ENCODE measurements around the gene GRB10.
A peak's percentile ranks its signal among the peaks of the same experiment; 100 is the strongest.

The GRB10 gene

DNA sequence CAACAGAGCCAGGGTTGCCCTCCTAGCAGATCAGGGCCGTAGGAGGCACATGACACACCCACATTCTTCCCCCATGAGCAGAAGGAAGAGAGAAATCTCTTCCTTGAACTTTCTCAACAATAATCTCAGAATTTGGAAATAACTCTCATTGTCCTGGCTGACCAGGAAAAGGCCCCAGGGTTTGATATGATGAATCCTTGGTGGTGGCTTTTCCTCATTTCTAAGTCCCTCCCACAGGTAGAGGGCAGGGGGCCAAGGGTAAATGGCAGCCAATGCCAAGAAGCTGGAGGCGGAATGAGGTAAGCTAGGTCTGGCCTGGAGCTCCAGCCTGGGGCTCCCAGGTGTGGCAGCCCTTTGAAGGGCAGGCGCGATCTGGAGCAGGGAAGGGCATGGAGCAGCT is 67.8 kb downstream of the GRB10 start:
- DNase-seq = no peak

DNA sequence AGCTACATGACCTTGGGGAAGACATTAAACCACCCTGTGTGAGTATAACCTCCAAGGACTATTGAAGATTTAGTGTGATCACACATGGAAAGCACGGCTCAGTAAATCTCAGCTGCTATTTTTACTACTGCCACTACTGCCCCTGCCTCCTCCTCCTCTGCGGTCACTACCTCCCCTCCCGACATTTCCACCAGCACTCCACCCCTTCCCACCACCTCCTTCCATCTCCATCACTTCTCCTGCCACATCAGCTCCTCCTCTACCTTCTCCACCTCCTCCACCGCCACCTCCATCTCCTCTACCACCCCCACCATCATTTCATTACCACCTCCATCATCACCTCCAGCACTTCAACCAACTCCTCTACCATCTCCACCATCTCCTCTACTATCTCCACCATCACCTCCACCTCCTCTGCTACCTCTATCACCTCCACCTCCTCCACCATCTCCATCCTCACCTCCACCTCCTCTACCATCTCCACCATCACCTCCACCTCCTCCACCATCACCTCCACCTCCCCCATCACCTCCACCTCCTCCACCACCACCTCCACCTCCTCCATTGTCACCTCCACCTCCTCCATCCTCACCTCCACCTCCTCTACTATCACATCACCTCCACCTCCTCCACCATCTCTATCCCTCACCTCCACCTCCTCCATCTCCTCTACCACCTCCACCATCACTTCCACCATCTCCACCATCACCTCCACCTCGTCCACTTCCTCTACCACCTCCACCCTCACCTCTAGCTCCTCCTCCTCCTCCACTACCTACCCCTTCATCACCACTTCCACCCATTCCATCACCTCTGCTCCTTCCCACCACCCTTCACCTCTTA is 69.4 kb downstream of the GRB10 start:
- no peak for DNase-seq

DNA sequence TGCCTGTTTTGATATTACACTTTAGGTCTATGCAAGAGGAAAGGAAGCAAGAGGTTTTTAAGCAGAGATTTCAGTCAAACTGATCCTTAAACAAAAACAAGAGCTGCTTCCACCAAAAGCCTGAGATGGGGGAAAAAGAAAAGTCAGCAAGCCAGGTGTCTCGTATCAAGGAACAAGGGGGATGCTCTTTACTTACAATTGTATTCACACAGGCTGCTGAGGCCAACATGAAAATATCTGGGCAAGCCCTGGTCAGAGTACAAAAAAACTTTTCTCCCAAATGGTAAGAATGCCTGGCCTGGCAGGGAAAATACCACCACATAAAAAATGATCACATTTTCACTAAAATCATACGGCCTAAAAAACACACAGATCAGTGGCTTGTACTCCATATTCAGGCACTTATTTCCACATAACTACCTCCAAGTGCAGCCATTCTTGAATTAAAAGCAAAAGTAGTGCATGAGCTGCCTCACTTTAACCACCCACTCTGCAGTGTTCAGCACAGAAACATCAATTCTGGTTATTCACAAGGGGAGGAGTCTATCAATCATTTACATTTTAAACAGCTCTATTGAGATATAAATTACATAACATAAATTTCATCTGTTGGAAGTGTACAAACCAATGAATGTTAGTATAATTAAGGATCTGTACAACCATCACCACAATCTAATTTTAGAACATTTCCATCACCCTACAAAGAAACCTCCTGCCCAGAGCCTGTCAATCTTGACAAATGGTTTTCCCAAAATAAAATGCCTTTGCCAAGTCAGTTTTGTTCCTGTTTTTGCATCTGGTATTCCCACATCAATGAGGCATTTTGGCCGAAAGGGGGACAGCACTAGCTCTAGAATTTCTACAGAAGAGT is 70.2 kb downstream of the GRB10 start:
- DNase-seq = peak; percentile 25

DNA sequence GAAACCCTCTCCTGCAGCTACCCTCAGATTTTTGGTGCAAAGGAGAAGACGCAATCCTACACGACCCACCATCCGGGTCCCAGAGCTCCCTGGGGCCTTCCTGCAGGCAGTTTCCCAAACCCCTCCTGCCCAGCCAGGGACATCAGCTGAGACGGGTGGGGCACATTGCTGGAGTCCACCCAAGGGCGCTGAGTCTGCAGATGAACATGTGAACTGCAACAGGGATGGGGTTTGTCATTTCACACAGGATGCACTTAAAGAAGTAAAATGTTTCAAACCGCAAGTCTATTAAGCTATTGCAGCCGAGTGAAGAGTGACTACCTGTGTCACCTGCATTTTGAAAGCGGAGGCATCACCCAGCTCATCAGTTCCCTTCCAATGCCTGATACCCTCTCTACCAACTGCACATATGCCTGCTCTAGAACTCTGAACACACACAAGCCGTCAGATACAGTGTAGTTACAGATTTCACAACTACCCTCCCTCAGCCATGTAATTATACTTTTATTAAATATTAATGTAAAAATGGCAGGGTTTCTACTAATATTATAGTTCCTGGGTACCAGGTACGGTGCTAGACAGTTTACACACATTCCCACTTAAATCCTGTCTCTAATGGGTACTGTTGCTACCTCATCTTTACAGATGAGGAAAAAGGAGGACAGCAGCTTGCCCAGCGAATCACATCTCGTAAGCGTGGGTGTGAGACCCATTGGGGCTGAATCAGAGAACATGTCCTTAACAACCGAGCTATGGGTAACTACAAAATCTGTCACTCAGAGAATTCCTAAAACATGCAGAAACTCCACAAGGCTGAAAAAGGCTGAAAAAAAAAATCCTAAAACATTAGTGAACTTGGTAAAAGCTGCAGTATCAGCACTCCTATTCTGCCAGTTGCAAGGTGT is 71.2 kb downstream of the GRB10 start:
- DNase-seq = peak; percentile 15

DNA sequence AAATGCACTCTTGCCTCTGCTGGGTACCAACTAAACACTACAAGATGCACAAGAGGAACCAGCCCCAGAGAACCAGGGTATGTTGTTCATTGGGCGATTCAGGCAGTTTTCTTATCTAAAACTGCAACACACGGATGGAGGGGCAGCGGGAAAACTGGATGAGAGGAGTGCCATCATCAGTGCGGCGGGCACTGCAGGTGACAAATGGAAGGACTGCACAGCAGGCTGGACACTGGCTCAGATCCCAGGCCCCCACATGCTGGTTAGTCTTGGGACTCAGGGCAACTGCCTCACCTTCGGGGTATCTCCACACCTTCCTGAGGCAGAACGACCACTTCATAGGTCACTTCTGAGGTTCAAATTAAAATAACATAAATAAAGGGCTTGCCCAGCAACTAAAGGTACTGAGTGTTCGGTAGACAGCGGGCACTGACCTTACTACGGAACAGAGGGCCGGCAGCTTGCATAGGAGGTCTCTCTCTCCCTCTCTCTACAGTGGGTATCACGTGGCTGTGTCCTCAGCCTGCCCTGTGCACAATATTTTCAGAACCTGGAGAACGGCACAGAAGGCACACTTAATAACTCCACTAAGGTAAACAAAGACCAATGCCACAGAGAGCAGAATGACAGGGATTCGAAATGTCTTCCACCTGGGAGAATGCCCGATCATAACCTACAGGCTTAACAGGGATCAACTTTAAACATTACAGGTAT is 72.1 kb downstream of the GRB10 start:
- DNase-seq = no peak

DNA sequence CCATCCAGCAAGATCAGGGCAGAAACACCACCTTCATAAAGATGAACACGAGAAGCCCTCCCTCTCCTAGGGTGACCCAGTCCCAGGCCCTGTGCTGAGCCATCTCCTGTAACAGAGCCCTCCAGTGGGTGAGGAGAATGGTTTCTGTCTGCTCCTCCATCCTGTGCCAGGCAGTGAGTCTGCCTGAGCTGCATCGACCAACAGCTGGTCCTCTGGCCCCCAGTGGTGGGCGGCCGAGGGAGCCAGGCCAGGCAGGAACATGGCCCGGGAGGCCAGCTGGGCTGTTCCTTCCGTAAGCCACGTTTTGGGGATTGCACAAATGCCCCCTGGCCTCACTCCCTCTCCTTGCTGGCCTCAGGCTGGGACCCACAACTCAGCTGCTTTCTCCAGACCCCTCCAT is 73.5 kb downstream of the GRB10 start:
- no peak for DNase-seq

DNA sequence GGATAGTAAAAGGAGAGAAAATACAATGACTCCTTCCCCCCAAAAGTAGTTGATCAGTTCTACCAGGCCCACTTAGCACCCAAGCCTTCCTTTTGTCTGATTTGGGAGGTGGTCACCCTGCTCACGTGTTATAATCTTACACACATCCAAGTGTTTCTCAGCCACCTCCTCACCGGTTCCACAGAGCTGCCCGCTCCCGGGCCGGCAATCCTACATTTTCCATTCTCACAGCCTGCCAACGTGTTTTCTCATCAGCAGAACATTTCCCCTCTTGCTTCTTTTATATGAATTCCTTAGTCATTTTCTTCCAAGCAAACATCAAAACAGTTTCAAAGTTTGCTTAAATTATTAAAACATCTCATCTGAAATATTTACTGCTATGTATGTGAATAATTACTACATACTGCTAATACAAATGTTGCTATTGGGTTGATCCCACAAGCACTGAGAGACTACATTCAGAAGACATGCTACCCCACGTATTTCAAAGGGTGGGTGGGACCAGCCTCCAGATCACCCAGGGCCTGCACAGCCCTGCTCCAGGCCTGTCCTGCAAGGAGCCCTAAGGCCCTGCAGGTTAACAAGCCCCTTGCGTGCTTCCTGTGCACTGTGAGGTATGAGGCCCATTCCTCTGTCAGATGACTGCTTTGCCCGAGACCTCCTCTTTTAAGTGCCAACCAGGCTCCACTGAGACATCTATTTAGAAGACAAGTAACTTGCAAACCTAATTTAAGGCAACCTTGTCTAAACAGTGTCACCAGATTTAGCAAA is 75.3 kb downstream of the GRB10 start:
- no peak for DNase-seq

DNA sequence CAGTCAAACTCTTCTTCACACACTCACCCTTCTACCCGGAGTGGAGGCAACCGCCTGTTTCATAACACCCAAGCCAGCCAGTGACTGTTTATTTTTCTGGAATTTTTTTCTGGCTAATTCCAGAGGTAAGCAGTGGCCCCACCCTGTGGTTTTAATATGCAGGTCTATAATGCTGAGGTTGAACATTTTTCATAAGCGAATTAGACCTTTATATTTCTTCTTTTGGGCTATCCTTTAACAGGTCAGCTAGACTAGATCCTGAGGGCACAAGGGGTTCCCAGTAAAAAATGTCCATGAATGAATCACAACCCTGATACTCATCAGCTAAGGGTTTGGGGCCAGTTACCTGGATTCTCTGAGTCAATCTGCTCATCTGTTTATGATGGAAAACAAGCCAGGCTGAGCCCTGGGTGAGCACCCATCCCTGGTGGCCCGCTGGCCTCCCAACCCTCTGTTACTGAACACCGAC is 76.2 kb downstream of the GRB10 start:
- DNase-seq = no peak

DNA sequence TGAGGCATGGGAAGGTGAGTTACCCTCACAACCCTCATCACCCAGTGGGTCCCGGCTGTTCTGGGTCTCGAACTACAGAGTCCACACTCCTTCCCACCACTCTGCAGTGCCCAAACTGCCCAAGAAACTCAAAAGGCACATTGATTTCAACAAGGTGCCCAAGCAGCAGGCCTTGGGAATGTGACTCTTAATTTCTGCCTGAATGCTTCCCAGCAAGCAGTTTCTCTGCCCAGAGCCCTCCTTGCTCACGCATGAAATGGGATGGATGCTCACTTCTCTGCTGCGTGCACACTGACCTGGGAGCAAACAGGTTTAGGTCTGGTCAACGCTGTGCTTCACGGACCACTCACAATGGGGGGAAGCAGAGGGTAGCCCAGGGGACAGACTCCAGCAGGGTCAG is 77.9 kb downstream of the GRB10 start:
- no peak for DNase-seq

DNA sequence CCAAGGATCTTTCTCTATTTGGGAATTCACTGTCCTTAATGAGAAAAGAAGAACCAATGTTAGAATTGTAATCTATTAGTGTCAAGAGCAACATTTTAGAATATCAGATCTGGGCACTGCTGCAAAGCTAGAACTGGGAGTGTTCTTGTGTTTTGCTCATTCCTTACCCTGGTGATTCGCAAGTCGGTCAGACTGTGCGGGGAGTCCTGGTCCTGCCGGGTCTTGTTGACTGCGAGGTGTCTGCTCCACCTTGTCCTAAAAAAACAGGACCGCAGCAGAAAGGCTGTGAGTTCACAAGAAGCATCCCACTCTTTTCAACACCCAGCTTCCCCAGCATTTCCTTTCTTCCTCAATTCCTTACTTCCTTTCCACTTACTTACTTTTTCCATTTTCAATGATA is 79.0 kb downstream of the GRB10 start:
- DNase-seq = no peak

DNA sequence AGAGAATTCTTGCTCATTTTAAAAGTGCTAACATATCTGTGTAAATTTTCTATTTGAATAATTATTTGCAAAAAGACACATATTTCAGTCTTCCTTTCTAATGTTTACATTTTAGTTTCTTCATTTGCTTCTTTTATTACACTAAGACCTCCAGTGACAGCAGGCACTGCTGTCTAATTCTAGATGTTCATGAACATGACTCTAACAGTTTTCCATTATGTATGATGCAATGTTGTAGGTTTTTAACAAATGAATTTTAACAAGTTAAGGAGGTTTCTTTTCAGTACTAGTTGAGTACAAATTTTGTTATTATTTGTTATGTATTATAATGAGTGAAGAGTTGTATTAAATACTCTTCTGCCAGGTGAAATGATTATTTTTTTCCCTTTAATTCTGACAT is 83.6 kb downstream of the GRB10 start:
- no peak for DNase-seq

DNA sequence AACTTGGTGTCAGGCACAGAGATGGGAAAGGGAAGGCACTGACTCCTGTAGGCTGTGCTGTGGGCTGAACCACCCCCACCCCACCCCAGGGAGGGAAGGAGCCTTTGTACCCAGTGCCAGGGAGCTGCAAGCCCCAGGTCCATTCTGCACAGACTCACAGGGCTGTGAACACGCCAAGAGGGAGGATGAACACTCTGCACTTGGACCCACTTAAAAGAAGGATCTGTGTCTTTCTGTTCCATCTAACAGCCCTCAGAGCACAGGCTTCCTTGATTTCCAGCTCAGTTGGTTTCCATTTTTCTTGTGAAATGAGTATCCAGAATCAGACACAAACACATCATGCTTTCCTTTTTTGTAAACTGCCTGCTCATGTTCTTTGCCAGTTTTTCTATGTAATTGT is 84.9 kb downstream of the GRB10 start:
- DNase-seq = no peak

DNA sequence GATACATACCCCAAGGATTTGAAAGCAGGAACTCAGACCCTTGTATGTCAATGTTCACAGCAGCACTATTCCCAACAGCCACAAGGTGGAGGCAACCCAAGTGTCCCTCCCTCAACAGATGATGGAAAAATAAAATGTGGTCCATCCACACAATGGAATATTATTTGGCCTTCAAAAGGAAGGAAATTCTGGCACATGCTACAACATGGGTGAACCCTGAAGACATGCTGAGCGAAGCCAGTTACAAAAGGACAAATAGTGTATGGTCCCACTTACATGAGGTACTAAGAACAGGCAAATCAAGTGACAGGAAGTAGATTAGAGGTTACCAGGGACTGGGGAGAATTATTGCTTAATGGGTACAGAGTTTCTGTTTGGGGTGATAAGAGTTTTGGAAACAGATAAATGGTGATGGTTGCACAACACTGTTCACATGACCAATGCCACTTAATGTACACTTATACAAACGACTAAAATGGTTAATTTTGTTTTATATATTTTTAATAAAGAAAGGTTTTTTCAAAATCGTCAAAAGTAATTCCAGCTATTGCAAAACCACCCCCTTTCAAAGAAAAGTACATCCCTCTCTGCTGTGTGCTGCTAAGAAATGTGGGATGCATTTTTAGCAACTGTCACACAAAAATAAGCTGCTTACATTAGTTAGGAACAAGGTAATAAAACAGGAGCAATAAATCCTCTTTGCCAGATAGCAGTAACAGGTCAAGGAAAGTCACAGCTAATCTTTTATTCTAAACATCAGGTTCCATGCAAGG is 85.7 kb downstream of the GRB10 start:
- DNase-seq = no peak

DNA sequence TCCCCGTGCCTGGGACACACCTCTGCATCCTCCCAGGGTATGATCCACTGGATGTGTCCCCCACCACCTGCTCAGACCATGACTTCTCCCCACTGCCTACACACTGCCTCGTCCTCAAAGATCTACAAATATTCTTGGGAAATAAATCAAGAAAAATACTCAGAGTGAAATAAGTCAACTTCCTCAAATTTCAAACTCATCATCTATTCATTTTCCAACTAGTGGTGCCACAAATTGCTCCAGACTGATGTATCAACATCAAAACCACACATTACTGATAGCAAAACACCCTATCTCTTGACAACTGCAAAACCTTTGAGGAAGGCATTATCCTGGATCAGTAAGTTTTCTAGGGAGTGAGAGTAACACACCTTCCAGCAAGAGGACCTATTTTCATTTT is 87.7 kb downstream of the GRB10 start:
- no peak for DNase-seq

DNA sequence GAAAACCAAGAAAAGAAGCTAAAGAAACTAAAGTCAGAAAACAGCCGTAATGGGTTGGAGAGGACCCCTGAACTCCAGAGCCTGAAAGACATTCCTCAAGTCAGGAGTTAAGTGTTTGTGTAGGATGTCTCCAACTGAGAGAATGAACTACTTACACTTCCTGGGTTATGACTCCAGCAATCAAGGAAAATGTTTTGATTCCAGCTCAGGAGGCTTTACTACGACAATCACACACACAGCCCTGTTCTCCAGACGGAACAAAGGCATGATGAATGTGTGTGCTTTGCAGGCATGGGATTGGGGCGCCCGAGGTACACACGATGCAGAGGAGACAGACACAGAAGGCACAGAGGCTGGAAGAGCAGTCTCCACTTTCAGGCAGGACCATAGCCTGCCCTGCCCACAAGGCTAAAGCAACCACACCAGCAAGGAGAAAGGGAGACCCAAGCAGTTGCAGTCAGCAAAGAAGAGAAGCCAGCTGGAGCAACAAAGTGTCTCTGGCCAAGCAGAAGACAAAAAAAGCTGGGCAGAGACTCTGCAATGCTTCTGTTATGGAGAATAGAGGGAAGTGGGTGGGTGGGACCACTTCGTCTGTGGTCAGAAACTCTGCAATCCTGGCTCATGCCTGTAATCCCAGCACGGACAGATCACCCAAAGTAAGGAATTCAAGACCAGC is 89.1 kb downstream of the GRB10 start:
- no peak for DNase-seq

DNA sequence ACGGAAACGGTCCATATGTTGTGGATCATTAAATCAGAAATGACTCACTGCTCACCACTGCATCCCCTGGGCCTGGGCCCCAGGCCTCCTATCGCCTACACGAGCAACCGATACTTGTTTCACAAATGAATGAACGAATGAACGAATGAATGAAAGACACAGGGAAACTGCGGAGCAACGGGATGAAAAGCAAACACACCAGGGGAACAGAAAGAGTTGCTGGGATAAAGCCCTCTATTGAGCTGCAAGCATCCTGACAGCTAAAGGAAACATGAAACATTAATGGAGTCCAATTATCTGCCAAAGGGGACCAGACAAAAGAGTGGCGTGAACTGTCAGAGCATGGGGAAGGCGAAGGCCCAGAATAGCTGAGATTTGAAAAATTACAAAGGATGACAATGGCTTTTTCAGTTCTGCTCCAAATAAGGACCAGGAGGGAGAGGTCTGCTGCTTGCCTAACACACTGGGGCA is 92.1 kb downstream of the GRB10 start:
- DNase-seq = peak; percentile 58

DNA sequence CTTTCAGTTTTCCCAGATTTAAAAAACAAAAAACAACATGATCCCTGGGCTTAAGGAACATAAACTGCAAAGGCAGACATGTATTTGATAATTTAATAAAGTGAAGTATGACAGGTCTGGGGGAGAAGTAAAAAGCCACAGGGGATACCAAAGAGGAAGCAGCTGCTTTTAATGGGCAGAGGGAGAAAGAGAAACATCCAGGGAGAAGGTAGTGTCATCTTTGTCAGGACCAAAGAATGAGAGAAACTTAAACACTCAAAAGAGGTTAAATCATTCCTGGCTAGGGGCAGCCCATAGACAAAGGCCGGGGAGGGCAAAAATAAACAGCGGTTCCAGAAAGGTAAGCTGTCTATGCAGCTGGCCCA is 94.5 kb downstream of the GRB10 start:
- no peak for DNase-seq

DNA sequence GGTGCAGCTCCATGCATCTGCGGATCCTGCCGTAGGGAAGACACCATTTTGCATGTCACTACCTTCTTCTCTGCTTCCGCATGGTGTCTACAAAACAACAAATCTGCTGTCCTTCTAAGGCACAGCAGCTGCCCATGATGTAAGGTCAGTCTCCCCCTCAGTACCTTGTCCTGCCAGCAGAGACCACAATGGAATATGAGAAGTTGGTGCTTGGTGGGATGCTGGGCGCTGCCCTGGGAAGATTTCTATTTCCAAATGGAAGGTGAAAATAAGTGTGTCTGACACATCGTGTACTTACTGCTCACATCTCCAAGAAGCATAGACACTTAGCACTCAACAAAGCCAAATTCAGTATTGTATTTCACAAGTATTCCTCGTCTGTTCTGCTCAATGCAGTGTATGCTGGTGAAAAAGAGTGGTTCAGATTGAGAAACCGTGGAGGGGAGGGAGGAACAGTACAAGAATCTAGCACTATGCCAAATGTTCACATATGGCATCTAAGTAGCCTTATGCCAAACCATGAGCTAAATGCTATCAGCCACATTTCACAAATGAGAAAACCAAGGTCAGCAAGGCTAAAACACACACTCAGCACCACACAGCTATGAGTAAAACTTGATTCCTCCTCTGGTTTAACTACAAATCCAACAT is 95.0 kb downstream of the GRB10 start:
- peak; percentile 20 for DNase-seq

DNA sequence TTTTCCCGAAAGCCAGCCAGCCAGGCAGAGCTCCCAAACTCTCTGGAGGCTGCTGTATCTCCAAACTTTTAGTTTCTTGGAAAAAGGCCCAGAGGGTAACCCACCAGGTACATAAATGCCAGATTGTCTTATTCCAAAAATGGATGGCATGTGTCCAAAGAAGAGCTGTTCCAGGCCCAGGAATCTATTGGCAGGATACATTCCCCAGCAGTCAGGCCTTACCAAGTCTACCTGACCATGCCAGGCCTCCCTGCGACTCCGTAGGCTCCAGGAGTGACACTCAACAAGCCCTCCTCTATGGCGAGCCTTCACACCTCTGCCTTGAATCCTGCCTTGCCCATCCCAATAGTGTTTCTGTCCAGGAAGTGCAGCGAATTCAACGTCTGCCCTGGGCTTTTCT is 95.6 kb downstream of the GRB10 start:
- no peak for DNase-seq

Data from fibroblast of skin of right biceps (primary cell).